Measurements from ENCODE around the gene PDCD2L.
A peak's percentile ranks its signal among the peaks of the same experiment; 100 is the strongest.
"Not testable (repeated sequence)": the region's sequence is repeated elsewhere in the genome, so short reads cannot be mapped to it uniquely, and the experiment has no call there.

PDCD2L gene
- long read RNA-seq, donor 1, partial matches to known transcripts, result 0 of 6 reads
- long read RNA-seq, donor 1, other reads (novel, unspliced or antisense), result 0 of 6 reads
- long read RNA-seq, donor 2, partial matches to known transcripts, result 0 of 3 reads
- long read RNA-seq, donor 2, other reads (novel, unspliced or antisense), result 0 of 3 reads
- long read RNA-seq, donor 3, partial matches to known transcripts, result 0 of 2 reads
- long read RNA-seq, donor 3, other reads (novel, unspliced or antisense), result 0 of 2 reads
- long read RNA-seq, donor 4, transcript PDCD2L-201 (7 exons, 1,171 nt), result major isoform, 7 of 10 reads
- long read RNA-seq, donor 4, partial matches to known transcripts, result 0 of 10 reads
- long read RNA-seq, donor 4, other reads (novel, unspliced or antisense), result 0 of 10 reads
- long read RNA-seq, donor 5, transcript PDCD2L-201 (7 exons, 1,171 nt), result major isoform, 8 of 15 reads
- long read RNA-seq, donor 5, partial matches to known transcripts, result 5 of 15 reads
- long read RNA-seq, donor 5, other reads (novel, unspliced or antisense), result 0 of 15 reads
- long read RNA-seq, donor 6, transcript PDCD2L-201 (7 exons, 1,171 nt), result major isoform, 5 of 17 reads
- long read RNA-seq, donor 6, partial matches to known transcripts, result 12 of 17 reads
- long read RNA-seq, donor 6, other reads (novel, unspliced or antisense), result 0 of 17 reads
- long read RNA-seq, donor 7, result 0 reads
- long read RNA-seq, donor 8, partial matches to known transcripts, result 0 of 3 reads
- long read RNA-seq, donor 8, other reads (novel, unspliced or antisense), result 0 of 3 reads

GRCh38 chr19:34404109-34404909, at the start of gene PDCD2L:
TSS of gene PDCD2L (plus strand) at chr19:34404399. CDS start at chr19:34404431, 32 bp downstream.
- peak; percentile 83 for DNase-seq

- no peak for DNase-seq
These were observed 49.0 kb upstream of the PDCD2L start for GRCh38 chr19:34355201-34355600.

- DNase-seq, result no peak
These were observed 47.3 kb upstream of the PDCD2L start for GRCh38 chr19:34356875-34357274.

GRCh38 chr19:34357431-34357830, 46.8 kb upstream of the PDCD2L start:
- no peak for DNase-seq

GRCh38 chr19:34359140-34359953, 44.9 kb upstream of the PDCD2L start:
- DNase-seq, result peak; percentile 93

- no peak for DNase-seq
These were observed 44.3 kb upstream of the PDCD2L start for GRCh38 chr19:34359954-34360315.

- no peak for DNase-seq
These were observed 43.8 kb upstream of the PDCD2L start for GRCh38 chr19:34360354-34360909.

- DNase-seq, result no peak
These were observed 41.5 kb upstream of the PDCD2L start for GRCh38 chr19:34362679-34363069.

GRCh38 chr19:34363094-34363493, 41.1 kb upstream of the PDCD2L start:
- DNase-seq, result no peak

GRCh38 chr19:34363930-34364329, 40.3 kb upstream of the PDCD2L start:
- DNase-seq, result no peak

- no peak for DNase-seq
These were observed 39.8 kb upstream of the PDCD2L start for GRCh38 chr19:34364462-34364829.

- peak; percentile 72 for DNase-seq
These were observed 39.3 kb upstream of the PDCD2L start, which contains the start of gene GPI for GRCh38 chr19:34364830-34365462. TSS of gene GPI (plus strand) at chr19:34365196. CDS start at chr19:34365267, 71 bp downstream.

GRCh38 chr19:34365463-34366401, 38.5 kb upstream of the PDCD2L start:
- DNase-seq, result peak; percentile 70

GRCh38 chr19:34366738-34367623, 37.2 kb upstream of the PDCD2L start:
- DNase-seq, result no peak

- no peak for DNase-seq
These were observed 36.6 kb upstream of the PDCD2L start for GRCh38 chr19:34367624-34367957.

GRCh38 chr19:34368338-34368737, 35.9 kb upstream of the PDCD2L start:
- DNase-seq, result no peak

- DNase-seq, result not testable (repeated sequence)
These were observed 35.0 kb upstream of the PDCD2L start for GRCh38 chr19:34369166-34369565.

- DNase-seq, result no peak
These were observed 34.1 kb upstream of the PDCD2L start for GRCh38 chr19:34370117-34370516.

- no peak for DNase-seq
These were observed 33.2 kb upstream of the PDCD2L start for GRCh38 chr19:34370983-34371382.

All from right kidney (tissue), 9 donors.